AML-193 (cell line): ENCODE data around the gene SLC7A6OS.

Source experiments
- DNase-seq, 2 experiments: peaks; one replicate each; lab custom pipeline; 2025; lab: John Stamatoyannopoulos, UW

The SLC7A6OS gene

DNA sequence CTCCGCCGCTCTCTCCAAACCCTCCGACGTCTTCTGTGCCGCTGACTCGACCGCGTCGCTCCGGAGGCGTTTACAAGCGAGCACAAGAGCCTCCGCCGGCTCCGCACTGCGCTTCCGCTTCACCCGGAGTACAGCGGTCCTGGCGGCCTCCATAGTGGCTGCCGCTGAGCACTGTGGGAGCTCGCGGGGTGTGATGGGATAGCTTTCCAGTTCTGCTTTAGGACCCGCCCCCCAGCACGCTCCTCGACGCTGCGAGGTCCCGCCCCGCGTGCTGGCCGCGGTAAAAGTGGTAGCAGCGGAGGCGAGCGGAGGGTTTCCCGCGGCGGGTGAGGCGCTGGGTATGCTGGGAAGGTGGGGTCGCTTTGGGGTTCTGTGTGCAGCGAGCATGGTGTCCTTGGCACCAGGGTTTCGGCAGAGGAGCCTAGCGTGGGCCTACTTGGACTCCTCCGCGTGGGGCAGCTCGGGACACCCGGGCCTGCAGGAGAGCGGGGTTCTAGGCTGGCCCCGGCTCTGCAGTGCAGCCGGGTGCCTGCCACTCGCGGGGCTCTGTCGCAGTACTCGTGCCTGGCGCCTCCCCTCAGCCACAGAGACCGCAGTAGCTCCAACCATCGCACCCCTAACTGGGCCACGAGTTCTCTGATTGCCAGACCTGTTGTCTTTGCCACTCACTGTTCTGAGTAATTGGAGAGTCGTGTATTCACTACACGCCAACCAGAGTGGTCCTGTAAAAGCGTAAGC, at the start of gene SLC7A6OS, which contains the start of gene PRMT7:
Gene SLC7A6OS, minus strand, starts transcription at position 173 of the 738 bp plus-strand sequence. Its CDS starts 20 bp downstream, at position 153.
Gene PRMT7, plus strand, starts transcription at position 246 of the 738 bp plus-strand sequence. CDS start 4,961 bp downstream, outside the sequence.
- peak; percentile 92 to 93 for DNase-seq

DNA sequence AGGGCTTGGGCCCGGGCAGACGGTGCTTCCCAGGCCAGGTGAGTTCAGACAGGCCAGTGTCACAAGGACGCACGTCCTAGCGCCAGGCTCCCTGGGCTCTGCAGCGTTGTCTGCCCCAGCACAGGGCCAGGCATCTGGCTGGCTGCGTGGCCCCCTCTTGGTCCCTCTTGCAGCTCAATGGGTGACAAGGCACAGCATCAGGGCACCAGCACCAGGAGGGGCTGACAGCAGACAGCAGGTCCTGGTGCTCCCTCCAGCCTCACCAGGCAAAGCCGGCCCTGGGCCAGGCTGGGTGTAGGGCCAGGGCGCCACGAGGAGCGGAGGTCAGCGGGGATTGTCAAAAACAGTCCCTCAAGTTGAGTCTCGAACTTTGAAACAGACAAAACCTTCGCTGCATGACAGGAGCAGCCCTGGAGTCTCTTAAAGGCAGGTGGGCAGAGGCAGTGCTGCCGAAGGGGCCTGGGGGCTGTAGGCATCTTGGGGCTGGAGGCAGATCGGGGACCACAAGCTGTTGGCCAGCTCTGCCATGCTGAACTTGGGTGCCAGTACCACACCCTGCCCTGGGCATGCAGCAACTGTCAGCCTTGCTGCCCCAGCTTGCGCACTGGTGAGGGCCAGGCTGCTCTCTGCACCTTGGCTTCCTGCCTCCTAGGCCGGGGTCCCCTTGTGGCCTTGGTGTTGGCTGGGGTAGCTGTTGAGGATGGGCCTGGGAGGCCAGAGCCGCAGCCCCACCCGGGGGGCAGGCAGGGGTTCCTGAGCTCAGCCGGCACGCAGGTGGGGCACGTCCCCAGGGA, 48.8 kb upstream of the SLC7A6OS start:
- DNase-seq = no peak

DNA sequence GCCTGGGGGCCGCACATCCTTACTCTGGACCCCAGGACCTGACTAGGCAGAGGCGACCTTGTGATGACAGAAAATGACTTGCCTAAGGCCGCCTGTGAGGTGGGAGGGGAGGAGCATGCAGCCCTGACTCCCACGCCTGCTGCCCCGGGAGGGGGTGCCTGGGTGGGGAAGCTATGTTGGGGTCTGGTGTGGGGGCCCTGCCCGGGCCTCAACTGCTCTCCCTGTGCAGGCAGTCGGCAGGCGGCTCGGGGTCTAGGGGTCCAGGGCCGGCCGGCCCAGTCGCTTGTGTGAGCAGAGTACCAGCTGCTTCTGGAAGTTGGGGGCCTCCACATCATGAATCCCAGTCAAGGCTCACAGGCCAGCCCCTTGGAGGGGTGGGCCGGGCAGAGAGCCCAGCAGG, 48.2 kb upstream of the SLC7A6OS start:
- DNase-seq = no peak

DNA sequence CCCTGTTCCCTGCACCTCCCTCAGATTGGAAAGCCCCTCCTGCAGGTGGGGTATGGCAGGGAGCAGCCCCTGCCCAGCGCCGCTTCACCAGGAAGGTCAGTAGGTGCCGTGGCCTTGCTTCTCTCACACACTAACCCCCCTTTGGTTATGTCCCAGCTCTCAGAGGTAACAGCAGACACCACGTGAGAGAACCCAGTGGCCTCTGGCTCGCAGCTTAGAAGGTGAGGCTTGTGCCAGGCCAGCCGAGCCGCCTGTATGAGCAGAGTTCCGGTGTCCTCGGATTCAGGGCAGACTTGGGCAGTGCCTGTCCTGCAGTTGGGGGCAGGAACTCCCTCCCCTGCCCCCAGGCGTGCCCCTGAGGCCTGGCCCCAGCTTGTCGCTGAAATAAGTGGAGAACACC, 47.2 kb upstream of the SLC7A6OS start:
- DNase-seq = no peak

GRCh38 chr16:68357521-68357922, 46.8 kb upstream of the SLC7A6OS start:
- no peak for DNase-seq

GRCh38 chr16:68356919-68357286, 46.2 kb upstream of the SLC7A6OS start:
- no peak for DNase-seq

DNA sequence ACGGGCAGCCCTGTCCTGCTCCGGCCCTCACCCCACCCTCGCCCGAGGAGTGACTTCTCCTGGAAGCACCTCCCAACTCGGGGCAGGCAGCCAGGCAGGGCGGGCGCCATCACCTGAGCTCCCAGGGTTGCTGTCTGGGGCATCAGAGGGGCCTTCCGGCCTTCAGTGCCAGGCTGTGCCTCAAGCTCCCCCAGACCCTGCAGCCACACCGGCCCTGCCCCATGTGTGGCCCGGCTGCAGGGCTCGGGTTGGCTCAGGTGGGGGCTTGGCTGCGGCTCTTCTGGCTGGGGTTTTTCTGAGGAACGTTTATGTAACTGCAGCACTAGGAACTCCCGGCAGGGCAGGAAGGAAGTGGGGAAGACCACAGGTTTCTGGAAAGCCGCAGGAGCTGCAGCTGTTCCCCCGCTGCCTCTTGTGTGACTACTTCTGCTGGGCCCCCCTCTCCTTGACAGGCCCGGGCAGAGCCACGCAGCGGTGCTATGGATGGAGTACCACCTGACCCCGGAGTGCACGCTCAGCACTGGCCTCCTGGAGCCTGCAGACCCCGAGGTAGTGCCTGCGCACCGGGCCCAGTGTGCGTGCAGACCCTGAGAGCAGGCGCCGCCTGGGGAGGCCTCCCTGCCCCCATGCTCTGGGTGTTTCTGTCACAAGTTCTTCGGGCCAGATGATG, 45.6 kb upstream of the SLC7A6OS start:
- DNase-seq = peak; percentile 82 to 89

- DNase-seq = no peak
Measured at GRCh38 chr16:68355447-68356248, 44.9 kb upstream of the SLC7A6OS start.

- no peak for DNase-seq
Measured at GRCh38 chr16:68354816-68355215, 44.1 kb upstream of the SLC7A6OS start.

DNA sequence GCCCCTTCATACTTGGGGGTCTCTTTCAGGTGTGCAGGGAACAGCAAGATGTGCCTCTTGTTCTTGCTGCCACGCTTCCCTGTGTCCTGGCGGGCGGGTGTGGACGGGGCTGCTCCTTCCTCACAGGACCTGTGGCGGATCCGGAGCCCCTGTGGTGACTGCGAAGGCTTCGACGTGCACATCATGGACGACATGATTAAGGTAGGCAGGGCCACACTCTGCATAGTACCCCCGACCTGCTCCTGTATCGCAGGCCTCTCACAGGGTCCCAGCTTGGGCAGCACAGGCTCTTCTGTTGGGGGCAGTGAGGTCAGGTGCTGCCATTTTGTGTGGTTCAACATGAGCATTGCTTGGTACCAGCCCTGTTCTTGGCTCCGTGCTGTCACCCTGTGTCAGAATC, 42.6 kb upstream of the SLC7A6OS start:
- DNase-seq = no peak

DNA sequence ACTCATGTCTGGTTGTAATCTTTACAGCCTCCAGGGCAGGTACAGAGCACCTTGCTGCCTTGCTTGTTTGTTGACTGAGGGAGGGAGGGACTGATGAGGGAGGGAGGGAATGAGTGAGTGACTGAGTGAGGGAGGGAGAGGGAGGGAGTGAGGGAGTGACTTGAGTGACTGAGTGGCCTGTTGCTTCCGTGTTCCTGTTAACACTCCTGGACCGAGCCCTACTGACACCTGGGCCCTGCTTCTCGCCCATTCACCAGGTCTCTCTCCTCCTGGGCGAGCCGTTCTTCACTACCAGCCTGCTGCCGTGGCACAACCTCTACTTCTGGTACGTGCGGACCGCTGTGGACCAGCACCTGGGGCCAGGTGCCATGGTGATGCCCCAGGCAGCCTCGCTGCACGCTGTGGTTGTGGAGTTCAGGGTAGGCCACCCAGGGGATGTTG, 41.3 kb upstream of the SLC7A6OS start:
- no peak for DNase-seq

DNA sequence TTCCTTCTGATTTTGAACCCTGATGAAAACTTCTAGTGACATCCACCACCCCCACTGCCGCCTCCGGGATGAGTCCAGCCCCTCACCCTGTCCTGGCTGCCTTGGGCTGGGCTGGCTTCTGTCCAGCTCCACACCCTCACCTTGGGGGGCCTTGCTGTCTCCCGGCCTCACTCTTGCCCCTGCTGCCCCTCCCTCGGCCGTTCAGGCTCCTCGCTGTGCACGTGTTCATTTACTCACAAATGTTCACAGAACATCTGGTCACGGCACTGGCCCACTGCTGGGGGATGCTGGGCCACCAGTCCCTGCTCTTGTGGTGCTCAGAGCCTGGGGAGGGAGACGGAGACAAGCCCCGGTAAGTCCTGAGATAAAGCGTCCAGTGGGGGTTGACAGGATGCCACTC, 40.7 kb upstream of the SLC7A6OS start:
- no peak for DNase-seq

DNA sequence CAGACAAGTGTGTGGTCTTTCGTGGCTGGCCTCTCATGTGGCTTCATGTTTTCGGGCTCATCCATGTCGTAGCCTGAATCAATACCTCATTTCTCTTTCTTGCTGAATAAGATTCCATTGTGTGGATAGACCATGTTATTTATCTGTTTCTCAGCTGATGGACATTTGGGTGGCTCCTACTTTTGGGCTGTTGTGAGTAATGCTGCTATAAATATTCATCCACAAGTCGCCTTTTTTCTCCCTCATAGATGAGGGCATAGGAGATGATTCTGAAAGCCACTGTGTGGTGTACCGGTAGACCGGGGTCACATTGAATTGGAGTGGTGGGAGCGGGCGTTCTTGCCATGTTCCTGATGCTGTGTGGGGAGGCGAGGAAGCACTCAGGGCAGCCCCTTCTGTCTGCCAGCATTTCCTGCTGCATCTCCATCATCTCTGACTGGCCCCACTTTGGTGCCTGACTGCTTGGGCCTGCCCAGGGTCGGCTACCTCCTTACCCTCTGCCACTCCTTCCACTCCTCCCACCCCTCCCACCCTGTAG, 40.1 kb upstream of the SLC7A6OS start:
- no peak for DNase-seq

DNA sequence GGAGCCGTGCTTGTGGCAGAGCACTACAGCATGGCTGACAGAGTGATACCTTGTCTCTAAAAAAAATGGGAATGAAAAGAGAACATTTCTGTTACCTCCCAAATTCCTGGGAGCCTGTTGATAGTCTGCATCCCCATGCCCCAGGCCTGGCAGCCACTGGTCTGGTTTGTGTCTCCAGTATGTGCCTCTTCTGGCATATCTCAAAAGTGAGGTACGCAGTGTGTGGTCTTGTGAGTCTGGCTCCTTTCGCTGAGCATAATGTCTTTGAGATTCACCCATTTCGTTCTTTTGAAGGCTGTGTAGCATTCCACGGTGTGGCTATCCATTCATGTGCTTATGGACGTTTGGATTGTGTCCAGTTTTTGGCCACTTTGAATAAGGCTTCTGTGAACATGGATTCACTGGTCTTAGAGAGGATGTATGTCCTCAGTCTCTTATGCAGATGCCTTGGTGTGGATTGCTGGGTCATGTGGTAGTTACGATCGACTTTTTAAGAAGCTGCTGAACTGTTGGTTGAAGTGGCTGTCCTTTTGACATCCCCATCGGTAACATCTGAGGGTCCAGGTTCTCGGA, 39.2 kb upstream of the SLC7A6OS start:
- no peak for DNase-seq

DNA sequence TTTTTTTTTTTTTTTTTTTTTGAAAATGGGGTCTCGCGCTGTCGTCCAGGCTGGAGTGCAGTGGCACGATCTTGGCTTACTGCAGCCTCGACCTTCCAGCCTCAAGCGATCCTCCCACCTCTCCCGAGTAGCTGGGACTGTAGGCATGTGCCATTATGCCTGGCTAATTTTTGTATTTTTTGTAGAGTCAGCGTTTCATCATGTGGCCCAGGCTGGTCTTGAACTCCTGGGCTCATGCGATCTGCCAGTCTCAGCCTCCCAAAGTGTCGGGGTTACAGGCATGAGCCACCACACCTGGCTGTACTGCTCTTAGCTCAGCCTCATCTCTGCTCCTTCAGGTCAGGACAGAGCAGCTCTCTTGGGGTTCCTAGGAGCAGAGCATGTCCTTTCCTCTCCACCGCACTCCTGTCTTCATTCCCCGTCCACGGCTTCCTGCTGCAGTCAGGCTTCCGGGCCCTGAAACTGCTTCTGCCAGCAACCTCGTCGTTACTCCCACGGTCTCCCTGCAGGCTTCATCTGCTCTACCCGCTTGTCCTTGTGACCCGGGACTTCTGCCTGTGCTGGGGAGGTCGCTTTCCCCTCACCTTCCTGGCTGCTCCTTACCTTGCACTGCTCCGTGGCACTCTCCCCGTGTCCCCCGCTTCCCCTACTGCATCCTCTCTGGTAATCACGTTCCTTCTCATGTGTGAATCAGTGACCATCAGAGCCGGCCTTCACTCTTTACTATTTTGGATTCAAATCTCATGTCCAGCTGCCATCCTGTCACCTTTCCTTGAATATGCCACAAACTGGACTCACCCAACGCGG, 38.1 kb upstream of the SLC7A6OS start:
- DNase-seq = no peak

- DNase-seq = no peak
Measured at GRCh38 chr16:68347605-68348004, 36.9 kb upstream of the SLC7A6OS start.

DNA sequence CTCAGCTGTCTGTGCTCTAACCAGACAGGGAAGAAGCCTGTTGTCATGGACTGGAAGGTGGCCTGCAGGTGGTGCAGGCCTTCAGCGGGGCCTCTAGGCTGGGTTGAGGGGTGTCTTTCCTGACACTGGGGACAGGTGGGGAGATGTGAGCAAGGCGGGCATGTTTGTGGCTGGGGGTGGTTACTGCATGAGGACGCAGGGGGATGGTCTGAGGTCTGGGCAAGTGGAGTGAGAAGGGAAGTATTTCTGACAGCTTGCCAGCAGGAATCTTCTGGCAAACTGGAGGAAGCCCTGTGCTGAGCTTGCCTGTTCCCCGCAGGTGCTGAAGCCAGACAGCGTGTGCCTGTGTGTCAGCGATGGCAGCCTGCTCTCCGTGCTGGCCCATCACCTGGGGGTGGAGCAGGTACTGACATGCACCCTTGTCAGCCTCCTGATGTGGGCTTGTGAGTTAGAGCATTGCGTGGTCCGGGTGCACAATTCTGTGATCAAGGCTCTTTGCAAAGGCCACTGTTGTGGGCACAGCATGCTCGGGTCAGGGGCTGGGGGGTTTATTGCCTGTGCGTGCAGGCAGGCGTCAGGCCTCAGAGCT, 36.2 kb upstream of the SLC7A6OS start:
- DNase-seq = no peak

DNA sequence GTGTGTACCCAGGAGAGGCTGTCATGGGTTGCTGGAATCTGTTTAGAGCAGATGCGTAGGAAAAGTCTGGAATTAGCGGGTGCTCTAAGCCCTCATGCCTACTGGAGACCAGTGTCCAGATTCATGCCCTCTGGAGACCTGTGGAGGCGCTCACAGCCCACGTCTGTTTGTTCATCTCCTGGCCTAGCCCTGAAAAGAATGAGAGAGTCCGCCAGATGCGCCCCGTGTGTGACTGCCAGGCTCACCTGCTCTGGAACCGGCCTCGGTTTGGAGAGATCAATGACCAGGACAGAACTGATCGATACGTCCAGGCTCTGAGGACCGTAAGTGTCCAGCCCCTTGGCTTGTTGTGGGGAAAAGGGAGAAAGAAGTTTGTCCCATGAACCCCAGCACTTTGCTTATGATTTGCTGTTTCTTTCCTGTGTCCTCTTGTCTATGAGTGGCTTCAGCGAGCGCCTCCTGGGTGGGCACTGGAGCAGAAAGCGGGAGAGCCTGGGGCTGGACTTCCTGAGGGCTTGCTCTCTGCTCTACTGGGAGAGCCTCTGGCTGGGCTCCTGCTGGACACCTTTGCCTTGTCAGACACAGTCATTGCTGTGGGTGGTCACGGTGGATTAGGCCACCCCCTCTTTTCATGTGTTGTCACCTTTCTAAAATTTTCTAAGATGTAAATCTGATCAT, 35.4 kb upstream of the SLC7A6OS start:
- DNase-seq = no peak

DNA sequence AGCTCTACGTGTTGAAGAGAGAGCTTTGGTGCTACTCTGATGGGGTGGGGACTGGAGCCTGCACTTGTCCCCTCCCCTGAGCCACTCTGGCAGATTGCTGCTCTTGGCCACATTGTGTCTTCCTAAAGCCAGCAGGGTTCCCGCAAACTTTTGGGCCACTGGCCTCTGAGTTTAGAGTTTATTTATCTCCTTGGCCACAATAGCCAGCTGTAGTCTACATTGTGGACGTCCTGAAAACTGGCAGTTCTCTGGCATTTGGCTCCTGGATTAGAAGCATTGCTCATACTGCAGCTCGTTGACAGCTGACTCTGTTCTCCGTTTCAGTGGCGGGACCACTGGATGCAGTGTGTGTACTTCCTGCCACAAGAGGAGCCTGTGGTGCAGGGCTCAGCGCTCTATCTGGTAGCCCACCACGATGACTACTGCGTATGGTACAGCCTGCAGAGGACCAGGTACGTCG, 34.6 kb upstream of the SLC7A6OS start:
- DNase-seq = no peak
